Measurements from ENCODE around the gene NCOA6. TPM values are rescaled to one million over a fixed set of nuclear protein-coding genes. Genes with fewer than 3 reads are reported as not detected.

Gene NCOA6
- total RNA-seq, 1 donor from 2014 or later: 80.7 TPM

DNA sequence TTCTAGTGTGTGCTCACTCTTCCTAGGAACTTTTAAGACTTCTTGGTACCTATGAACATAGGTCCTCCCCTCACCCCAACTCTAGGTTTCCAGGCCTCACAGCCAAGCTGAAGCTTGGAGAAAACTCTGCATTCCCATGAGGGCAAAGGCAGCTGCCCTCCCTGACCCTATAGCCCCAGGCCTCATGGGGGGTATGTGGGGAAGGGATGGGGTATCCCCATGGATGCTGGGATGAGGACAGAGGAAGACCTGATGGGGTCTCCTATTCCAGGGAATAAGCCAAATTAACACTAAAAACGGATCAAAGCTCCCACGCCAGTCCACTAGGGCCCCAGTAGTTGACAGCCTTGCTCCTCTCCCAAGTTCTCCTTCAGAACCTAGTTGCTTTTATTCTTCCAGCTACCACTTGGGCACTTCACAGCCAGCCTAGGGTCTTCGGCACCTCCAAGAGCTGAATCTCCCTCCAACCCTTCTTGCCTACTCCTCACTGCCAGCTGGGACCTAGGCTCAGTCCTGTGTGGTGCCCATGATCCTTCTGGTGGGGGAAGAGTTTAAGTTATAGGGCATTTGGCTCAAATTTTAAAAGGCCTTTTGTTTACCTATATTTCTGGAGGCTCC lies 113.5 kb downstream of the NCOA6 start:
- peaks cover 7% of the 10 kb centered on the region for H3K4me1 Mint-ChIP-seq (ENCODE audit: low read depth)
- H3K27ac Mint-ChIP-seq: no peak overlapping the region
- H3K9me3 Mint-ChIP-seq (ENCODE audit: low read depth): no peaks in the 10 kb centered on the region
- peaks cover 19% of the 10 kb centered on the region for H3K27me3 Mint-ChIP-seq
- peaks cover 12% of the 10 kb centered on the region for H3K36me3 Mint-ChIP-seq (ENCODE audit: insufficient read depth)
- no peak overlapping the region for H3K4me3 Mint-ChIP-seq (ENCODE audit: low read depth)
- DNase-seq (ENCODE audit: low spot score, unreplicated experiment): no peak
- TF ChIP-seq CTCF (IDR thresholded peaks at IDR 0.05; ENCODE audit: unreplicated experiment): no peak

GRCh38 chr20:34710861-34711574 lies 114.4 kb downstream of the NCOA6 start:
- Mint-ChIP-seq H3K36me3 (ENCODE audit: insufficient read depth) (peaks cover 12% of the 10 kb centered on the region), H3K9me3 (ENCODE audit: low read depth) (no peaks in the 10 kb centered on the region), H3K4me1 (ENCODE audit: low read depth) (peaks cover 7% of the 10 kb centered on the region), H3K27me3 (peaks cover 22% of the 10 kb centered on the region), H3K27ac (peak overlapping the region; percentile 32), H3K4me3 (ENCODE audit: low read depth) (peak overlapping the region; percentile 69)
- DNase-seq (ENCODE audit: low spot score, unreplicated experiment): no peak
- TF ChIP-seq CTCF (IDR thresholded peaks at IDR 0.05; ENCODE audit: unreplicated experiment): no peak

- Mint-ChIP-seq H3K4me1 (ENCODE audit: low read depth) (peaks cover 9% of the 10 kb centered on the region), H3K27me3 (peaks cover 22% of the 10 kb centered on the region), H3K4me3 (ENCODE audit: low read depth) (peak overlapping the region; percentile 69), H3K9me3 (ENCODE audit: low read depth) (no peaks in the 10 kb centered on the region), H3K27ac (peak overlapping the region; percentile 32), H3K36me3 (ENCODE audit: insufficient read depth) (peaks cover 12% of the 10 kb centered on the region)
- no peak for DNase-seq (ENCODE audit: low spot score, unreplicated experiment)
- TF ChIP-seq CTCF (IDR thresholded peaks at IDR 0.05; ENCODE audit: unreplicated experiment): no peak
These were observed 114.9 kb downstream of the NCOA6 start for GRCh38 chr20:34710568-34710839.

DNA sequence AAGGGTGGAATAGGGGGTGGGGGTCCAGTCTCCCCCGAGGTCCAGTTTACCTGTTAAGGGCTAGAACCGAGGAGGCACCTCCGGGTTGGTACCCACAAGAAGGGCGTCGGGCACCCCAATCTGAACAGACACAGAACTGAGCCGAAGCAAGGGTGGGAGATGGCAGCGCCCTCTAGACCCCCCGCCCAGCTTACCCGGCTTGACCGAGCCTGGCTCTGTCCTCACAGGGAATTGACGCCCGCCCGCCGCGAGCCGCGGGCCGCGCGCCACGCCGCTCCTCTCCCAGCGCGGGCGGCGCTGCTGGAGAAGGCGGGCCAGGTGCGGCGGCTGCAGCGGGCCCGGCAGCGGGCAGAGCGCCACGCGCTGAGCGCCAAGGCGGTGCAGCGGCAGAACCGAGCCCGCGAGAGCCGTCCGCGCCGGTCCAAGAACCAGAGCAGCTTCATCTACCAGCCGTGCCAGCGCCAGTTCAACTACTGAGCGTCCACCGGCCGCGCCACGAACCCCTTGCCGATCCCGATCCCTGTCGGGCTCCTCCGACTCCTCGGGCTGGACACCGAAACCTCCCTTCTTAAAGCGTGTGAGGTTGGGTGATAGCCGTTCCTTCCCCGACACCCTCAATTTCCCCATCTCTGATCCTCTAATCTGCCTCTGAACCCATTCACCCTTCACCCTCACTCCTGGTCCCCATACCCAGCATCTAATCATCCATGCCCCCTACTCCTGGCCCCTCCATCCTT lies 115.5 kb downstream of the NCOA6 start:
- peak; percentile 58 for DNase-seq (ENCODE audit: low spot score, unreplicated experiment)
- peaks cover 9% of the 10 kb centered on the region for H3K36me3 Mint-ChIP-seq (ENCODE audit: insufficient read depth)
- peaks cover 22% of the 10 kb centered on the region for H3K27me3 Mint-ChIP-seq
- TF ChIP-seq CTCF (IDR thresholded peaks at IDR 0.05; ENCODE audit: unreplicated experiment): peak; percentile 52
- peak overlapping the region; percentile 88 for H3K27ac Mint-ChIP-seq
- peaks cover 14% of the 10 kb centered on the region for H3K4me1 Mint-ChIP-seq (ENCODE audit: low read depth)
- peak overlapping the region; percentile 79 for H3K4me3 Mint-ChIP-seq (ENCODE audit: low read depth)
- no peaks in the 10 kb centered on the region for H3K9me3 Mint-ChIP-seq (ENCODE audit: low read depth)

GRCh38 chr20:34709044-34709830 lies 116.2 kb downstream of the NCOA6 start:
- TF ChIP-seq CTCF (IDR thresholded peaks at IDR 0.05; ENCODE audit: unreplicated experiment): no peak
- peak overlapping the region; percentile 88 for H3K27ac Mint-ChIP-seq
- peaks cover 8% of the 10 kb centered on the region for H3K36me3 Mint-ChIP-seq (ENCODE audit: insufficient read depth)

More at GRCh38 chr20:34709044-34709830, 116.2 kb downstream of the NCOA6 start:
- Mint-ChIP-seq H3K27me3 (peaks cover 22% of the 10 kb centered on the region), H3K4me3 (ENCODE audit: low read depth) (peak overlapping the region; percentile 79), H3K9me3 (ENCODE audit: low read depth) (no peaks in the 10 kb centered on the region), H3K4me1 (ENCODE audit: low read depth) (peaks cover 19% of the 10 kb centered on the region)
- peak; percentile 76 for DNase-seq (ENCODE audit: low spot score, unreplicated experiment)
